H9 (cell line): ENCODE measurements around the gene SPRED2. TPM values are rescaled to one million over a fixed set of nuclear protein-coding genes. Genes with fewer than 3 reads are reported as not detected.

ENCODE experiments used
- DNase-seq: peaks from one replicate; pipeline ENCODE4 v3.0.0-alpha.2; 2017
- H2AFZ ChIP-seq: one replicate; pipeline ENCODE4 v1.6.1; 2013; ENCODE audit warnings: mild to moderate bottlenecking, low read length, control low read depth, moderate library complexity
- H2AK5ac ChIP-seq: 2 replicates; pipeline ENCODE4 v1.6.1; 2013; ENCODE audit warnings: low read length, control low read depth, mixed read lengths; ENCODE audit not compliant: insufficient read length
- H2BK120ac ChIP-seq: one replicate; pipeline ENCODE4 v1.6.1; 2013; ENCODE audit warnings: low read depth, mild to moderate bottlenecking, low read length, control low read depth, inconsistent platforms; ENCODE audit not compliant: poor library complexity, severe bottlenecking
- H2BK12ac ChIP-seq: 2 replicates; pipeline ENCODE4 v1.6.1; 2013; ENCODE audit warnings: low read length, control low read depth, mixed read lengths, low read depth; ENCODE audit not compliant: insufficient read length
- H2BK15ac ChIP-seq: 2 replicates; pipeline ENCODE4 v1.6.1; 2013; ENCODE audit warnings: low read depth, low read length, control low read depth
- H2BK20ac ChIP-seq: one replicate; pipeline ENCODE4 v1.6.1; 2013; ENCODE audit warnings: low read depth, mild to moderate bottlenecking, low read length, control low read depth, inconsistent platforms; ENCODE audit not compliant: poor library complexity, severe bottlenecking
- H2BK5ac ChIP-seq: 2 replicates; pipeline ENCODE4 v1.6.1; 2013; ENCODE audit warnings: low read length, control low read depth, mixed read lengths; ENCODE audit not compliant: insufficient read length
- H3K14ac ChIP-seq: 2 replicates; pipeline ENCODE4 v1.6.1; 2013; ENCODE audit warnings: low read length, control low read depth; ENCODE audit not compliant: insufficient read depth
- H3K18ac ChIP-seq: 2 replicates; pipeline ENCODE4 v1.6.1; 2013; ENCODE audit warnings: low read depth, mild to moderate bottlenecking, mixed read lengths, low read length, control low read depth; ENCODE audit not compliant: insufficient read length
- H3K23ac ChIP-seq: 2 replicates; pipeline ENCODE4 v1.6.1; 2013; ENCODE audit warnings: low read length, control low read depth, mixed read lengths, low read depth; ENCODE audit not compliant: insufficient read length
- H3K23me2 ChIP-seq: 2 replicates; pipeline ENCODE4 v1.6.1; 2013; ENCODE audit warnings: low read depth, mild to moderate bottlenecking, mixed read lengths, low read length, control low read depth; ENCODE audit not compliant: insufficient read length, poor library complexity, severe bottlenecking
- H3K27ac ChIP-seq: 2 replicates; pipeline ENCODE4 v1.5.1; 2013; ENCODE audit warnings: low read length, control low read depth, mixed read lengths, low read depth; ENCODE audit not compliant: insufficient read length
- H3K27me3 ChIP-seq: 2 replicates; pipeline ENCODE4 v1.6.1; 2013; ENCODE audit warnings: low read length, control low read depth, inconsistent platforms; ENCODE audit not compliant: insufficient read depth
- H3K4ac ChIP-seq: 2 replicates; pipeline ENCODE4 v1.6.1; 2013; ENCODE audit warnings: low read depth, mild to moderate bottlenecking, control low read depth, inconsistent platforms, low read length, moderate library complexity
- H3K4me1 ChIP-seq: 2 replicates; pipeline ENCODE4 v1.6.1; 2013; ENCODE audit warnings: low read length, control low read depth, inconsistent platforms; ENCODE audit not compliant: insufficient read depth
- H3K4me2 ChIP-seq: 2 replicates; pipeline ENCODE4 v1.6.1; 2013; ENCODE audit warnings: low read length, control low read depth, mixed read lengths; ENCODE audit not compliant: insufficient read length, insufficient read depth
- H3K56ac ChIP-seq: 2 replicates; pipeline ENCODE4 v1.6.1; 2013; ENCODE audit warnings: low read depth, mild to moderate bottlenecking, mixed read lengths, low read length, control low read depth; ENCODE audit not compliant: insufficient read length
- H3K79me1 ChIP-seq: 2 replicates; pipeline ENCODE4 v1.6.1; 2013; ENCODE audit warnings: low read depth, mild to moderate bottlenecking, moderate library complexity, low read length, control low read depth, inconsistent platforms; ENCODE audit not compliant: insufficient read depth, poor library complexity, severe bottlenecking
- H3K79me2 ChIP-seq: 2 replicates; pipeline ENCODE4 v1.6.1; 2013; ENCODE audit warnings: low read length, control low read depth, inconsistent platforms; ENCODE audit not compliant: insufficient read depth
- H3K9ac ChIP-seq: 2 replicates; pipeline ENCODE4 v1.6.1; 2013; ENCODE audit warnings: low read length, control low read depth, mixed read lengths; ENCODE audit not compliant: insufficient read length; ENCODE audit errors: extremely low read depth
- H3K9me3 ChIP-seq: one replicate; pipeline ENCODE4 v1.6.1; 2013; ENCODE audit warnings: low read depth, low read length, inconsistent platforms; ENCODE audit not compliant: control insufficient read depth
- H3T11ph ChIP-seq: one replicate; pipeline ENCODE4 v1.6.1; 2013; ENCODE audit warnings: mild to moderate bottlenecking, low read length, control low read depth, inconsistent platforms
- H4K20me1 ChIP-seq: one replicate; pipeline ENCODE4 v1.6.1; 2013; ENCODE audit not compliant: control insufficient read depth, insufficient read length, insufficient read depth
- H4K5ac ChIP-seq: 2 replicates; pipeline ENCODE4 v1.6.1; 2013; ENCODE audit warnings: low read depth, mild to moderate bottlenecking, mixed read lengths, low read length, control low read depth; ENCODE audit not compliant: insufficient read length
- H4K8ac ChIP-seq: replicated peaks from 2 replicates; pipeline ENCODE4 v1.6.1; 2013; ENCODE audit warnings: low read length, control low read depth, mixed read lengths, low read depth; ENCODE audit not compliant: insufficient read length
- H4K91ac ChIP-seq: 2 replicates; pipeline ENCODE4 v1.6.1; 2013; ENCODE audit warnings: low read depth, mild to moderate bottlenecking, moderate library complexity, mixed read lengths, low read length, control low read depth; ENCODE audit not compliant: insufficient read length
- H3K27ac Mint-ChIP-seq, 3 experiments: 2 replicates in 2 of 3; 3 replicates in 1 of 3; pipeline ENCODE4 v1.8.0; 2020 to 2021; ENCODE audit warnings: mixed read lengths in 3 of 3, mild to moderate bottlenecking in 1 of 3, moderate library complexity in 1 of 3
- H3K27me3 Mint-ChIP-seq: 2 replicates; pipeline ENCODE4 v1.8.0; 2021; ENCODE audit warnings: low read depth, mild to moderate bottlenecking, moderate library complexity, mixed read lengths
- H3K36me3 Mint-ChIP-seq, 3 experiments: 2 replicates in 2 of 3; 3 replicates in 1 of 3; pipeline ENCODE4 v1.8.0; 2020 to 2021; ENCODE audit warnings: low read depth in 3 of 3, mixed read lengths in 3 of 3; ENCODE audit not compliant: insufficient read depth in 1 of 3
- H3K4me1 Mint-ChIP-seq, 2 experiments: 2 replicates each; pipeline ENCODE4 v1.8.0; 2020; ENCODE audit warnings: mixed read lengths in 2 of 2
- H3K4me3 Mint-ChIP-seq, 2 experiments: 2 replicates in 1 of 2; 3 replicates in 1 of 2; pipeline ENCODE4 v1.8.0; 2020 to 2021; ENCODE audit warnings: mild to moderate bottlenecking in 2 of 2, mixed read lengths in 2 of 2, moderate library complexity in 1 of 2
- H3K9me3 Mint-ChIP-seq, 2 experiments: 2 replicates in 1 of 2; 3 replicates in 1 of 2; pipeline ENCODE4 v1.8.0; 2020; ENCODE audit warnings: mild to moderate bottlenecking in 2 of 2, mixed read lengths in 2 of 2, moderate library complexity in 1 of 2
- CTCF ChIP-seq: fragments of 200-600 bp; sonication (generic); conservative IDR thresholded peaks from 3 replicates; pipeline ENCODE4 v1.8.0; 2021; ENCODE audit warnings: antibody characterized with exemption, mild to moderate bottlenecking
- WGBS: extraction: QIAGEN DNeasy Blood & Tissue Kit; methylation state at CpG from one replicate; pipeline ENCODE4 v1.1.7; 2013; ENCODE audit warnings: missing lambda C conversion rate, low lambda C conversion rate, mixed read lengths; ENCODE audit not compliant: insufficient read length; ENCODE audit errors: extremely low coverage; 5-methylcytosine and 5-hydroxymethylcytosine counted together
- total RNA-seq: library from RNA; stranded (reverse); gene quantifications from 2 replicates; pipeline ENCODE4 v1.2.1, GENCODE V29; 2021

SPRED2 gene
- total RNA-seq, 1 experiment from 2014 or later, result 23.5 TPM

- Histone ChIP-seq H4K5ac (no peak overlapping the region), H3K4ac (no peak overlapping the region), H3K14ac (no peak overlapping the region), H3K9ac (no peak overlapping the region), H3K23me2 (no peaks in the 10 kb centered on the region), H2AK5ac (no peak overlapping the region), H3T11ph (no peak overlapping the region), H3K56ac (no peak overlapping the region), H2BK12ac (no peak overlapping the region), H3K9me3 (no peaks in the 10 kb centered on the region), H3K79me1 (no peaks in the 10 kb centered on the region), H4K91ac (no peak overlapping the region), H3K27me3 (no peaks in the 10 kb centered on the region), H3K79me2 (no peaks in the 10 kb centered on the region), H2AFZ (no peak overlapping the region), H2BK5ac (no peak overlapping the region), H3K18ac (no peak overlapping the region), H3K27ac (no peak overlapping the region), H2BK20ac (no peak overlapping the region), H2BK120ac (no peak overlapping the region), H3K4me1 (peaks cover 10% of the 10 kb centered on the region; the same call in 1 of the 2 replicates), H3K23ac (no peak overlapping the region), H2BK15ac (no peak overlapping the region), H4K8ac (no peak overlapping the region), H4K20me1 (no peaks in the 10 kb centered on the region), H3K4me2 (no peak overlapping the region)
- TF ChIP-seq CTCF, result no peak
- Mint-ChIP-seq H3K27me3 (peaks cover 3% of the 10 kb centered on the region; the same call in 1 of the 2 replicates), H3K4me1 (peaks cover 27 to 28% of the 10 kb centered on the region in 2 experiments), H3K36me3 (no peaks in the 10 kb centered on the region), H3K4me3 (no peak overlapping the region), H3K9me3 (no peaks in the 10 kb centered on the region), H3K27ac (no peak overlapping the region)
- WGBS, result no CpG with 5 or more reads among the region's 1 CpG
- DNase-seq, result no peak
Observed at GRCh38 chr2:65373365-65373918, 59.0 kb downstream of the SPRED2 start.
